ENCODE data around the gene EVC2. TPM values are rescaled to one million over a fixed set of nuclear protein-coding genes. Genes with fewer than 3 reads are reported as not detected.

EVC2 gene
- total RNA-seq, 4 donors from 2014 or later: 8.0 to 15.1 (median 11.5) TPM

- WGBS, 2 donors: 90 to 94% methylated on average over 7 of the region's 7 CpGs
- no peak for DNase-seq (ENCODE audit: low spot score in 2 of 2)
- TF ChIP-seq, protein P1, sequence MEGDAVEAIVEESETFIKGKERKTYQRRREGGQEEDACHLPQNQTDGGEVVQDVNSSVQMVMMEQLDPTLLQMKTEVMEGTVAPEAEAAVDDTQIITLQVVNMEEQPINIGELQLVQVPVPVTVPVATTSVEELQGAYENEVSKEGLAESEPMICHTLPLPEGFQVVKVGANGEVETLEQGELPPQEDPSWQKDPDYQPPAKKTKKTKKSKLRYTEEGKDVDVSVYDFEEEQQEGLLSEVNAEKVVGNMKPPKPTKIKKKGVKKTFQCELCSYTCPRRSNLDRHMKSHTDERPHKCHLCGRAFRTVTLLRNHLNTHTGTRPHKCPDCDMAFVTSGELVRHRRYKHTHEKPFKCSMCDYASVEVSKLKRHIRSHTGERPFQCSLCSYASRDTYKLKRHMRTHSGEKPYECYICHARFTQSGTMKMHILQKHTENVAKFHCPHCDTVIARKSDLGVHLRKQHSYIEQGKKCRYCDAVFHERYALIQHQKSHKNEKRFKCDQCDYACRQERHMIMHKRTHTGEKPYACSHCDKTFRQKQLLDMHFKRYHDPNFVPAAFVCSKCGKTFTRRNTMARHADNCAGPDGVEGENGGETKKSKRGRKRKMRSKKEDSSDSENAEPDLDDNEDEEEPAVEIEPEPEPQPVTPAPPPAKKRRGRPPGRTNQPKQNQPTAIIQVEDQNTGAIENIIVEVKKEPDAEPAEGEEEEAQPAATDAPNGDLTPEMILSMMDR (IDR thresholded peaks at IDR 0.05): no peak
- TF ChIP-seq POLR2A (IDR thresholded peaks at IDR 0.05): no peak
- intact Hi-C loops (cut with DNase I; ENCODE audit: low total_unique reads): no loop called here
- no peak overlapping the region for H3K4me3 ChIP-seq (ENCODE audit: low read depth, poor library complexity, severe bottlenecking)
Measured at GRCh38 chr4:5724377-5724776, 16.0 kb upstream of the EVC2 start.

DNA sequence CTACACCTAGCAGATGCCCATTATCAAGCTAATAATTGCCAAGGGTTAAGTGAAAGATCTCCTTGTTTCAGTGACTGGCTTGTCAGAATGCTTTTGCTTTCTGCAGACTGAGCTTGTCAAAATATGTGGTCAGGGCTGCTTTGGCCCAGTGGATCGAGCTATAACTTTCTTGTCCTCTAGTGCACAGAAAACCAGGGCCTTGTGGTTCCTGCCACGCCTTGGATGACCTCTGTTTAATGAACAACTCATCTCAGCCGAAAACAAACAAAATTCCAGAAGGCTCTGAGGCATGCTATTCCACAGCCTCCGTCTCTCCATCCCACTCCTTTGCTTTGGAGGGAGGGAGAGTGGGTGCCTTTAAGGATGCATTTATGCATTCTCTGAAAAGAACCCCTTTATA lies 14.0 kb upstream of the EVC2 start:
- no peak overlapping the region for H3K4me3 ChIP-seq (ENCODE audit: low read depth, poor library complexity, severe bottlenecking)
- no peak for TF ChIP-seq POLR2A (IDR thresholded peaks at IDR 0.05)
- TF ChIP-seq, protein P1 (IDR thresholded peaks at IDR 0.05): no peak
- intact Hi-C loops (cut with DNase I; ENCODE audit: low total_unique reads): no loop called here
- no peak for DNase-seq (ENCODE audit: low spot score in 2 of 2)
- WGBS, 2 donors: 67 to 78% methylated on average over 4 of the region's 4 CpGs

- H3K4me3 ChIP-seq (ENCODE audit: low read depth, poor library complexity, severe bottlenecking): no peak overlapping the region
- WGBS, 2 donors: 83 to 86% methylated on average over 5 of the region's 5 CpGs
- intact Hi-C loops (cut with DNase I; ENCODE audit: low total_unique reads): no loop called here
- no peak for TF ChIP-seq POLR2A (IDR thresholded peaks at IDR 0.05)
- TF ChIP-seq, protein P1 (IDR thresholded peaks at IDR 0.05): no peak
- peak in 1 of 2 donors; percentile 15 for DNase-seq (ENCODE audit: low spot score in 2 of 2)
Measured at GRCh38 chr4:5721923-5722322, 13.6 kb upstream of the EVC2 start.

- H3K4me3 ChIP-seq (ENCODE audit: low read depth, poor library complexity, severe bottlenecking): no peak overlapping the region
- intact Hi-C loops (cut with DNase I; ENCODE audit: low total_unique reads): no loop called here
- WGBS, 2 donors: 85 to 90% methylated on average over 3 of the region's 3 CpGs
- no peak for DNase-seq (ENCODE audit: low spot score in 2 of 2)
- TF ChIP-seq POLR2A (IDR thresholded peaks at IDR 0.05): no peak
- TF ChIP-seq, protein P1 (IDR thresholded peaks at IDR 0.05): no peak
Measured at GRCh38 chr4:5720980-5721379, 12.6 kb upstream of the EVC2 start.

DNA sequence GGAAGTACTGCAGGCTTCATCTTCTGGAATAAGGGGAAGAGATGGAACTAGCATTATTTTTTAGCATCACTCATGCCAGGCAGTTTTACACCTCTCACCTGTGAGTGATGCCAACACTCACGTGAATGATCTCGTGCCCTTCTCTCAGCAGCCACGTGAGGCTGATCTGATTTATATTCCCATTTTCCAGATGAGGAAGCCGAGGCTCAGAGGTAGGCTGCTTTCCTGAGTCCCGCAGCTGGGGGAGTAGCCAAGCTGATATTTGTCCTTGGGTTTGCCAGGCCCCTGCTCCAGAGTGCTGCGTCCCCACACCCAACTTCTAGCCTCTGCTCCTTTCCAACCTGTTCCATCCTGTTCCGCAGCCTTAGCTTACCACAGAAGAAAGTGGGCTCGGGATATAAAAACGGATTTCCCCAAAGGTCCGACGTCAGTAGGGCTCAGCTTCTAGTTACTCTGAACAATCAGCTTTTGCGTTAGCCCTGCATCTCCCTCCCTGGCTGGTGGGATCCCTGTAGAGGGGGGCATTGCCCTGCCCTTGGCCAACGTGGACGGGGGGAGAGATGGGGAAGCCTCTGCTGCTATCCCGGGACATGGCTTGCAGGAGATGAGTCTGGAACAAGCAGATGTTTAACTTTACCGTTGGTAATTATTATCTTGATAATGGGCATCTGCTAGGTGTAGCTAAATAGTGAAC lies 11.9 kb upstream of the EVC2 start:
- TF ChIP-seq, protein P1 (IDR thresholded peaks at IDR 0.05): no peak
- no peak for TF ChIP-seq POLR2A (IDR thresholded peaks at IDR 0.05)
- 84 to 87% methylated on average over 16 of the region's 16 CpGs for WGBS, 2 donors
- peak in 1 of 2 donors; percentile 48 for DNase-seq (ENCODE audit: low spot score in 2 of 2)
- intact Hi-C loops (cut with DNase I; ENCODE audit: low total_unique reads): no loop called here
- H3K4me3 ChIP-seq (ENCODE audit: low read depth, poor library complexity, severe bottlenecking): no peak overlapping the region

Measured in lower leg skin (tissue), 4 donors.